RWPE2 (cell line): Measurements from ENCODE around the gene STAT3.

Experiments used
- ATAC-seq: fragments of 200-7000 bp; cut with Tn5 transposase; 3 replicates; pipeline ENCODE4 v1.9.1; 2021; ENCODE audit warnings: low read depth
- DNase-seq: peaks from one replicate; pipeline ENCODE4 v3.0.0-alpha.2; 2020; ENCODE audit warnings: low spot score
- H3K27ac ChIP-seq: fragments of 450-650 bp; 2 replicates; pipeline ENCODE4 v1.5.1; 2017; ENCODE audit warnings: mild to moderate bottlenecking; ENCODE audit not compliant: poor library complexity, severe bottlenecking
- H3K27me3 ChIP-seq: fragments of 250-450 bp; sonication (Bioruptor Pico); 2 replicates; pipeline ENCODE4 v1.5.1; 2021; ENCODE audit warnings: mild to moderate bottlenecking, moderate library complexity; ENCODE audit not compliant: insufficient read depth, poor library complexity, severe bottlenecking
- H3K36me3 ChIP-seq: fragments of 250-450 bp; sonication (Bioruptor Pico); 2 replicates; pipeline ENCODE4 v1.5.1; 2020; ENCODE audit warnings: low read depth, mild to moderate bottlenecking, moderate library complexity
- H3K4me1 ChIP-seq: fragments of 250-450 bp; sonication (Bioruptor Pico); 2 replicates; pipeline ENCODE4 v1.5.1; 2021; ENCODE audit warnings: mild to moderate bottlenecking, moderate library complexity; ENCODE audit not compliant: insufficient read depth, poor library complexity, severe bottlenecking
- H3K4me3 ChIP-seq: fragments of 250-450 bp; sonication (Bioruptor Pico); 2 replicates; pipeline ENCODE4 v1.5.1; 2021; ENCODE audit warnings: mild to moderate bottlenecking, moderate library complexity; ENCODE audit not compliant: severe bottlenecking
- H3K9me3 ChIP-seq: fragments of 250-450 bp; sonication (Bioruptor Pico); 2 replicates; pipeline ENCODE4 v1.5.1; 2021; ENCODE audit warnings: mild to moderate bottlenecking, moderate library complexity; ENCODE audit not compliant: severe bottlenecking
- TF ChIP-seq, protein P1 (sequence below): fragments of 450-650 bp; IDR thresholded peaks from one replicate; pipeline ENCODE4 v1.5.1; 2017; ENCODE audit warnings: mild to moderate bottlenecking, moderate library complexity; ENCODE audit not compliant: poor library complexity, severe bottlenecking

The STAT3 gene

GRCh38 chr17:42274253-42274542 lies 114.0 kb downstream of the STAT3 start:
- Histone ChIP-seq H3K36me3 (no peaks in the 10 kb centered on the region), H3K27me3 (no peaks in the 10 kb centered on the region), H3K27ac (no peak overlapping the region), H3K4me1 (peaks cover 14% of the 10 kb centered on the region), H3K9me3 (no peaks in the 10 kb centered on the region), H3K4me3 (no peak overlapping the region)
- ATAC-seq (no peak), DNase-seq (no peak)
- TF ChIP-seq, protein P1, sequence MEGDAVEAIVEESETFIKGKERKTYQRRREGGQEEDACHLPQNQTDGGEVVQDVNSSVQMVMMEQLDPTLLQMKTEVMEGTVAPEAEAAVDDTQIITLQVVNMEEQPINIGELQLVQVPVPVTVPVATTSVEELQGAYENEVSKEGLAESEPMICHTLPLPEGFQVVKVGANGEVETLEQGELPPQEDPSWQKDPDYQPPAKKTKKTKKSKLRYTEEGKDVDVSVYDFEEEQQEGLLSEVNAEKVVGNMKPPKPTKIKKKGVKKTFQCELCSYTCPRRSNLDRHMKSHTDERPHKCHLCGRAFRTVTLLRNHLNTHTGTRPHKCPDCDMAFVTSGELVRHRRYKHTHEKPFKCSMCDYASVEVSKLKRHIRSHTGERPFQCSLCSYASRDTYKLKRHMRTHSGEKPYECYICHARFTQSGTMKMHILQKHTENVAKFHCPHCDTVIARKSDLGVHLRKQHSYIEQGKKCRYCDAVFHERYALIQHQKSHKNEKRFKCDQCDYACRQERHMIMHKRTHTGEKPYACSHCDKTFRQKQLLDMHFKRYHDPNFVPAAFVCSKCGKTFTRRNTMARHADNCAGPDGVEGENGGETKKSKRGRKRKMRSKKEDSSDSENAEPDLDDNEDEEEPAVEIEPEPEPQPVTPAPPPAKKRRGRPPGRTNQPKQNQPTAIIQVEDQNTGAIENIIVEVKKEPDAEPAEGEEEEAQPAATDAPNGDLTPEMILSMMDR = no peak

- H3K4me3 ChIP-seq = no peak overlapping the region
- peaks cover 14% of the 10 kb centered on the region for H3K4me1 ChIP-seq
- H3K27me3 ChIP-seq = no peaks in the 10 kb centered on the region
- no peak for DNase-seq
- H3K36me3 ChIP-seq = no peaks in the 10 kb centered on the region
- TF ChIP-seq, protein P1 = no peak
- ATAC-seq = no peak
- H3K9me3 ChIP-seq = no peaks in the 10 kb centered on the region
- H3K27ac ChIP-seq = no peak overlapping the region
These were observed 114.6 kb downstream of the STAT3 start for GRCh38 chr17:42273474-42274252.

GRCh38 chr17:42272162-42272907 lies 115.9 kb downstream of the STAT3 start:
- peaks cover 14% of the 10 kb centered on the region for H3K4me1 ChIP-seq
- no peaks in the 10 kb centered on the region for H3K9me3 ChIP-seq
- no peak overlapping the region for H3K4me3 ChIP-seq
- TF ChIP-seq, protein P1 = no peak
- no peak for DNase-seq
- no peaks in the 10 kb centered on the region for H3K36me3 ChIP-seq
- ATAC-seq = no peak
- H3K27me3 ChIP-seq = no peaks in the 10 kb centered on the region
- H3K27ac ChIP-seq = no peak overlapping the region

DNA sequence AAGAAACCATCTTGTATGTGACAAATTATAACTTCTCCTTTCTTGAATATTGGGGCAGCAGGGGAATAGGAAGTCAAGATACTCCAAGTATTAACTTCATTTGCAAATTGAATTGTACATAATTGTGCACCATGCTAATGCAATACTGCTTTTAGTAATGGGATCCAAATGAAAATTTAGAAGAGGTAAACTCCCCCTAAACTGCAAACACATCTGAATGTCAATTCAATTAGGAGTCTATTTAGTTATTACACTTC lies 116.5 kb downstream of the STAT3 start:
- Histone ChIP-seq H3K27me3 (no peaks in the 10 kb centered on the region), H3K27ac (no peak overlapping the region), H3K4me3 (no peak overlapping the region), H3K36me3 (no peaks in the 10 kb centered on the region), H3K4me1 (peaks cover 8% of the 10 kb centered on the region), H3K9me3 (no peaks in the 10 kb centered on the region)
- TF ChIP-seq, protein P1 = no peak
- ATAC-seq = no peak
- DNase-seq = no peak
